Loucy (cell line): ENCODE data around the gene CLASP1.

Experiments
- EZH2phosphoT487 ChIP-seq: fragments of 200-600 bp; IDR thresholded peaks from 2 replicates; pipeline ENCODE4 v1.6.1; 2018; ENCODE audit warnings: antibody characterized with exemption, mild to moderate bottlenecking, moderate library complexity, borderline replicate concordance
- TF ChIP-seq, protein P1 (sequence below): fragments of 200-600 bp; sonication (generic); conservative IDR thresholded peaks from 2 replicates; pipeline ENCODE4 v1.5.1; 2014; ENCODE audit warnings: mild to moderate bottlenecking, antibody characterized with exemption, low read length

GRCh38 chr2:121409966-121410365, 239.3 kb downstream of the CLASP1 start:
- TF ChIP-seq, protein P1, sequence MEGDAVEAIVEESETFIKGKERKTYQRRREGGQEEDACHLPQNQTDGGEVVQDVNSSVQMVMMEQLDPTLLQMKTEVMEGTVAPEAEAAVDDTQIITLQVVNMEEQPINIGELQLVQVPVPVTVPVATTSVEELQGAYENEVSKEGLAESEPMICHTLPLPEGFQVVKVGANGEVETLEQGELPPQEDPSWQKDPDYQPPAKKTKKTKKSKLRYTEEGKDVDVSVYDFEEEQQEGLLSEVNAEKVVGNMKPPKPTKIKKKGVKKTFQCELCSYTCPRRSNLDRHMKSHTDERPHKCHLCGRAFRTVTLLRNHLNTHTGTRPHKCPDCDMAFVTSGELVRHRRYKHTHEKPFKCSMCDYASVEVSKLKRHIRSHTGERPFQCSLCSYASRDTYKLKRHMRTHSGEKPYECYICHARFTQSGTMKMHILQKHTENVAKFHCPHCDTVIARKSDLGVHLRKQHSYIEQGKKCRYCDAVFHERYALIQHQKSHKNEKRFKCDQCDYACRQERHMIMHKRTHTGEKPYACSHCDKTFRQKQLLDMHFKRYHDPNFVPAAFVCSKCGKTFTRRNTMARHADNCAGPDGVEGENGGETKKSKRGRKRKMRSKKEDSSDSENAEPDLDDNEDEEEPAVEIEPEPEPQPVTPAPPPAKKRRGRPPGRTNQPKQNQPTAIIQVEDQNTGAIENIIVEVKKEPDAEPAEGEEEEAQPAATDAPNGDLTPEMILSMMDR = no peak
- no peak for TF ChIP-seq EZH2phosphoT487
